Right ventricle myocardium superior (tissue), 1 donor: ENCODE results near the gene CCL20. TPM values are rescaled to one million over a fixed set of nuclear protein-coding genes. Genes with fewer than 3 reads are reported as not detected.
A peak's percentile ranks its signal among the peaks of the same experiment; 100 is the strongest.

ENCODE experiments used
- ATAC-seq: fragments of 200-7000 bp; cut with Tn5 transposase; one replicate; pipeline ENCODE4 v1.9.1; 2020; ENCODE audit warnings: mild to moderate bottlenecking; ENCODE audit not compliant: poor library complexity
- DNase-seq: peaks from one replicate; pipeline ENCODE4 v3.0.0-alpha.2; 2020
- intact Hi-C: fragments of 100-400 bp; cut with DNase I; formaldehyde crosslinking; loops from one replicate; pipeline ENCODE4 v1.11.2; 2022
- long read RNA-seq: library from polyadenylated mRNA; unstranded; transcript quantifications from one replicate; pipeline ENCODE4 v2.0.0, GENCODE V29; 2021
- total RNA-seq: library from RNA; stranded (reverse); fragmentation: NEBNext Ultra II Directional; extraction: Animal tissue kit (Norgen Biotek cat#: 25700); gene quantifications from one replicate; pipeline ENCODE4 v1.2.1, GENCODE V29; 2021
- donor health status: DM: no; HTN: yes; CAD: no; lungs with severe emphysema.

CCL20 gene, protein sequence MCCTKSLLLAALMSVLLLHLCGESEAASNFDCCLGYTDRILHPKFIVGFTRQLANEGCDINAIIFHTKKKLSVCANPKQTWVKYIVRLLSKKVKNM
- total RNA-seq, result not detected
- long read RNA-seq, result 0 reads

DNA sequence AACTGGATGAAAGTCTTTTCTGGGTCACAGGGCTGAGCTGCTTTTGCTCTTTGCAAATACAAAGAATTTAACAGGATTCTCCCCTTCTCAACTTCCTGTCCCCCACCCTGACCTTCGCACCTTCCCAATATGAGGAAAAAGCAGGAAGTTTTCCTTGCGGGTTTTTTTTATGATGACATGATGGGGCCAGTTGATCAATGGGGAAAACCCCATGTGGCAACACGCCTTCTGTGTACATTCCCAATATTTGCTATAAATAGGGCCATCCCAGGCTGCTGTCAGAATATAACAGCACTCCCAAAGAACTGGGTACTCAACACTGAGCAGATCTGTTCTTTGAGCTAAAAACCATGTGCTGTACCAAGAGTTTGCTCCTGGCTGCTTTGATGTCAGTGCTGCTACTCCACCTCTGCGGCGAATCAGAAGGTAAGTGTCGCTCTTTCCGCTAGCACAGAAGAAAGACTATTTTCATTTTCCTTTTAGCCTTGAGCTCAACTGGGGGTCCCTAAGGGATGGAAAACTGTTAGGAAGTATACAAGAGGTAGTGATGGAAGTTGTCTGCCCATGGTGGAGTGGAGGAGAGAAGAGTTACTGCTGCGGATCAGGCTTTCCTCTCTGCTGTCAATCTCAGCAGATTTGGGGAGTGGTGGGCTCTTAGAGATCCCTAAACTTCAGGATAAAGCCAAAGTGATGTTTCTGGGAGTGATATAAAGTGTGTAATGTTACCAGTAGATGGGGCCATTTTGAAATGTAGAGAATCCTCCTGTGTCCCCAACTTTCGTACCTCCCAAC lies at the start of gene CCL20:
Gene CCL20, plus strand, starts transcription at position 281 of the 792 bp plus-strand sequence. Its CDS starts 70 bp downstream, at position 351.
- ATAC-seq (no peak), DNase-seq (no peak)
- intact Hi-C loops, result no loop called here

GRCh38 chr2:227765788-227766372 lies 47.8 kb upstream of the CCL20 start:
- ATAC-seq (peak; percentile 22), DNase-seq (no peak)
- intact Hi-C loops, result loop anchor here (2.0 to 5.0 kb wide), 2 partner anchors 107 to 359 kb away; no protein-coding TSS in a partner anchor

DNA sequence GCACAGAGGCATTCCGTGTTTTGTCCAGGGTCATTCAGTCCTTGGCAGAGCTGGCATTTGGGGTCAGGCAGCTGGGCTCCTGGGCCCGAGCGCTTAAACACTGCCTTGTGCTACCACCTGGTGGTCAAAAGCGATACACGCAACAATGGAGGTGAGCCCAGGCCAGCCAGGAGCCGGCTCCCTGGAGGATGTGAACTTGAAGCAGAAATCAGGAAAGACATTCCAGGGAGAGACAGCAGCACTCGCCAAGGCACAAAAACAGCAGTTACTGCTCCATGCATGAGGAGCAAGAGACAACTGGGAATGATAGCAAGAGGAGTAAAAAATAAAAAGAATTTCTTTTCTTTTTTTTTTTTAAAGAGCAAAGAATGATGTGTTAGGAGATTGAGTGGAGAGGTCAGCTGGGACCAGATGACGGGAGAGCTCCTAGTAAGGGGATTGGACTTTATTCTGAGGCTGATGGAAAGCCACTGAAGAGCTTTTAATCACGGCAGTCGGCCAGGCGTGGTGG lies 47.2 kb upstream of the CCL20 start:
- peak; percentile 85 for DNase-seq
- peak; percentile 99 for ATAC-seq
- intact Hi-C loops, result loop anchor here (2.0 to 5.0 kb wide), 2 partner anchors 108 to 359 kb away; no protein-coding TSS in a partner anchor

GRCh38 chr2:227767830-227768229 lies 45.8 kb upstream of the CCL20 start:
- no peak for DNase-seq
- intact Hi-C loops, result loop anchor here (2.0 to 5.0 kb wide), 2 partner anchors 109 to 361 kb away; no protein-coding TSS in a partner anchor
- ATAC-seq, result no peak

DNA sequence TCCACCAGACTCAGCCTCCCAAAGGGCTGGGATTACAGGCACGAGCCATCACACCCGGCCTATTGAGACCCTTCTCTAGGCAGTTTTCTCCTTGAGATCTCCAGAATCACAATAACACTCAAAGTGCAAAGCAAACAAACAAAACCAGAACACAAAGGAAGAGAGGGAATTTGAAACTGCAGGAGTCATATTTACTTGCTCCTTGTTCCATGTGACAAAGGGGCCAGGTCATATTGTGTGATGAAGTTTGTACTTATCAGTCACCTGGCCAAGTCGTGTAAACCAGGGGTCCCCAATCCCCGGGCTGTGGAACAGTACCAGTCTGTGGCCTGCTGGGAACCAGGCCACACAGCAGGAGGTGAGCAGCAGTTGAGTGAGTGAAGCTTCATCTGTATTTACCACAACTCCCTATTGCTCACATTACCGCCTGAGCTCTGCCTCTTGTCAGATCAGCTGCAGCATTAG lies 41.4 kb upstream of the CCL20 start:
- ATAC-seq (no peak), DNase-seq (no peak)
- intact Hi-C loops, result no loop called here

GRCh38 chr2:227772932-227773331 lies 40.7 kb upstream of the CCL20 start:
- DNase-seq (no peak), ATAC-seq (no peak)
- intact Hi-C loops, result no loop called here

GRCh38 chr2:227774011-227774624 lies 39.5 kb upstream of the CCL20 start:
- intact Hi-C loops, result no loop called here
- ATAC-seq (no peak), DNase-seq (no peak)

GRCh38 chr2:227774895-227775842 lies 38.5 kb upstream of the CCL20 start:
- intact Hi-C loops, result no loop called here
- no peak for ATAC-seq
- no peak for DNase-seq

DNA sequence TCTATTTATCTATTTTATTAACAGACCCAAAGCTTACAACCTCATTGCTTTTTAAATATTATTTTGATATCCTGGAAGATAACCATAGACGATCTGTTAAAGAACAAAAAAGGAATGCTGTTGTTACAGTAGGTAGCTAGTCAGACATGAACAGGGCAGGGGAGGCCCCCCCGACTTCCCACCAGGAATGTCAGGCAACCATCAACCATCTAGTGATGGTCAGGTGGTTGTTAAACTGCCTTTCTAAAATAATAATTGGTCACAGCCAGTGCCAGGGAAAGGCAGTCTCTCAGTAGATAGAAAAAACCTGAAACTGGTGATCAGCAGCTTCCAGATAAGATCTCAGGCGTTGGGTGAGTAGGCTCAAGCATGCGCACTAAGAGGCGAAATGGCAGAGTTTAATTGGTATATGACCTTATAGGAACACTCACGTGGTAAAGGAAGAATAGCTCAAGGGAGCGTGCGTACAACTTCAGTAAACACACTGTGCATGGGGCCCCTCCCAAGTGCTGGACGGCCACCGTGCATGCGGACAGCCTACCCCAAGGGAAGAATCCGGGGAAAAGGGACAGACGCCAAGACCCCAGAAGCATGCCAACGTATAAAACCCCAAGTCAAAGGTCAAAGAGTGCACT lies 32.5 kb upstream of the CCL20 start:
- peak; percentile 29 for ATAC-seq
- DNase-seq, result no peak

DNA sequence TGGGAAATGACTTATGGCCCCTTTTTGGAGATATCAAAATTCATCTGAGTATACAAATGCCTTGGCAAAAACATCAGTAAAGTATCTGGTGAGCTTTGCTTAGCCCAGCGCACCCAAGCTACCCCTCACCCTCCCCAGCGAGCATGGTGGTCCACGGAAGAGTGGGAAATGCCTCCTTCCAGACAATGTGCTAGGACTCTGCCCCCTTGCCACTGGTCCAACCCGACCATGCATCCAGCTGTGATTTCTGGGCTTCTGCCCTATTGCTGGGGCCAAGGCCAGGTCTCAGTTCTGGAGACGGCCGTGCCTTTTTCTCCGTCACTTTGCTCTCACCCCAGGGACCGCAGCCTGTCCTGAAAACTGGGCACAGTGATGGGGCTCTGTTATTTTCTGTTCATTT lies 31.8 kb upstream of the CCL20 start:
- ATAC-seq, result peak; percentile 25
- DNase-seq, result no peak
- intact Hi-C loops, result no loop called here

More for the DNA sequence above, 32.5 kb upstream of the CCL20 start:
- intact Hi-C loops, result no loop called here

GRCh38 chr2:227782804-227783203 lies 30.8 kb upstream of the CCL20 start:
- no peak for ATAC-seq
- intact Hi-C loops, result no loop called here

GRCh38 chr2:227783404-227784138 lies 30.1 kb upstream of the CCL20 start:
- intact Hi-C loops, result no loop called here
- no peak for DNase-seq
- no peak for ATAC-seq

More at GRCh38 chr2:227782804-227783203, 30.8 kb upstream of the CCL20 start:
- DNase-seq, result no peak

- intact Hi-C loops, result no loop called here
- no peak for DNase-seq
- no peak for ATAC-seq
These were observed 28.3 kb upstream of the CCL20 start for GRCh38 chr2:227785293-227785692.

- intact Hi-C loops, result no loop called here
- ATAC-seq, result no peak
- no peak for DNase-seq
These were observed 25.1 kb upstream of the CCL20 start for GRCh38 chr2:227788561-227789018.

DNA sequence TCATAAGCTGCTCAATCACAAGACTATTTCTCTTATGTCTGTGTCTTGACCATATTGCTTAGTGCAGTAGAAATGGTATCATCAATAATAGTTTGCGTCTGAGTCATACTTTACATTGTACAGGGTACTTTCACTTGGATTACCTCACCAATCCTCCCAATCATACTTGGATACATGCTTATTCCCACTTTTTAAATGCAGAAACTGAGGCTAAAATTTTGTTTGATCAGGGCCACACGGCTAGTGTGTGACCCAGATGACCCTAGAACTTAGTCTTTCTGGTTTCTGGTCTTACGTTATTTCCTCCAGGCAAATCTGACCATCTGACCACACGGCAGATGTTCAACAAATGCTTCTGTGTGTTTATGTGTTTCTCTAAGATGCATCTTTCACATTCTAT lies 23.8 kb upstream of the CCL20 start:
- intact Hi-C loops, result no loop called here
- ATAC-seq (no peak), DNase-seq (no peak)

DNA sequence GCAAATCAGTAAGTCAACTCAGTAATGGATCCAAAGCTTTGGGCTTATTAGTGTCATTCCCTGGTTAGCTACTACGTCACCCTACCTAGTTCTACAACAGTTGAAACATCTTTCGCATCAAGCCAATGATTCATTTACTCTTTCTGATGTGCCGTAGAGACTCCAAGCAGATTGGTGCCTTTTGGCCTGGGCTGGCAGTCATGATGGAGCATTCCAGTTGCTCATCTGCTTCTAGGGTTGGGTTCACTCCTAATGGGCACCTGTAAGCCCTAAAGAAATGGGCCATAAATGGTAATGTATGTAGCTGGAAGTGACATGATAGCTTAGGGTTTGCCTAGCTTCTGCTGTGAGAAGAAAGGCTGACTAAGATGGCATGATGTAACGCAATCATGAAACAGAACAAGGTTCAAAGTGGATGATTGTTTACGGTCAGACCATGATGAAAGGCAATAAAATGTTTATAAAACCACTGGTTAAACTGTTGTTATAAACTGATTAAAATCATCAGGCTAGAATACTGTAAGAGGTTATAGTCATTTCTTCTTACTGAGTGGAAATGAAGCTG lies 20.4 kb upstream of the CCL20 start:
- intact Hi-C loops, result no loop called here
- DNase-seq, result no peak
- ATAC-seq, result no peak
